NCI-H2171 (cell line): ENCODE measurements around the gene CNPY1.
"Not testable (repeated sequence)": the region's sequence is repeated elsewhere in the genome, so short reads cannot be mapped to it uniquely, and the experiment has no call there.

Source experiments
- DNase-seq: peaks from one replicate; lab custom pipeline; 2025; lab: John Stamatoyannopoulos, UW

Gene CNPY1

GRCh38 chr7:155533120-155533826 is 13.1 kb downstream of the CNPY1 start:
- no peak for DNase-seq

- DNase-seq, result no peak
Measured at GRCh38 chr7:155532792-155533119, 13.6 kb downstream of the CNPY1 start.

GRCh38 chr7:155531681-155532080 is 14.7 kb downstream of the CNPY1 start:
- no peak for DNase-seq

GRCh38 chr7:155530601-155531000 is 15.8 kb downstream of the CNPY1 start:
- DNase-seq, result no peak

- DNase-seq, result no peak
Measured at GRCh38 chr7:155529845-155530244, 16.5 kb downstream of the CNPY1 start.

- no peak for DNase-seq
Measured at GRCh38 chr7:155529346-155529745, 17.0 kb downstream of the CNPY1 start.

- no peak for DNase-seq
Measured at GRCh38 chr7:155527664-155528063, 18.7 kb downstream of the CNPY1 start.

- DNase-seq, result no peak
Measured at GRCh38 chr7:155526225-155526624, 20.1 kb downstream of the CNPY1 start.

GRCh38 chr7:155524018-155524556 is 22.3 kb downstream of the CNPY1 start:
- no peak for DNase-seq

- no peak for DNase-seq
Measured at GRCh38 chr7:155523168-155523675, 23.1 kb downstream of the CNPY1 start.

GRCh38 chr7:155521743-155522398 is 24.5 kb downstream of the CNPY1 start:
- DNase-seq, result no peak

- DNase-seq, result no peak
Measured at GRCh38 chr7:155521007-155521742, 25.2 kb downstream of the CNPY1 start.

- DNase-seq, result no peak
Measured at GRCh38 chr7:155520114-155520513, 26.2 kb downstream of the CNPY1 start.

- not testable (repeated sequence) for DNase-seq
Measured at GRCh38 chr7:155519358-155519757, 27.0 kb downstream of the CNPY1 start.

GRCh38 chr7:155518633-155519032 is 27.7 kb downstream of the CNPY1 start:
- no peak for DNase-seq

GRCh38 chr7:155517969-155518368 is 28.4 kb downstream of the CNPY1 start:
- no peak for DNase-seq

GRCh38 chr7:155517452-155517851 is 28.9 kb downstream of the CNPY1 start:
- DNase-seq, result no peak

- DNase-seq, result no peak
Measured at GRCh38 chr7:155516466-155516865, 29.9 kb downstream of the CNPY1 start.

- no peak for DNase-seq
Measured at GRCh38 chr7:155515318-155515717, 31.0 kb downstream of the CNPY1 start.

GRCh38 chr7:155514296-155514695 is 32.1 kb downstream of the CNPY1 start:
- no peak for DNase-seq

GRCh38 chr7:155513543-155514285 is 32.6 kb downstream of the CNPY1 start:
- DNase-seq, result no peak
